ENCODE data around the gene MPHOSPH9.
"Not testable (repeated sequence)": the region's sequence is repeated elsewhere in the genome, so short reads cannot be mapped to it uniquely, and the experiment has no call there.

MPHOSPH9 gene

GRCh38 chr12:123227581-123228258, 5.2 kb downstream of the MPHOSPH9 start:
- no peak for DNase-seq (ENCODE audit: low read depth)

DNA sequence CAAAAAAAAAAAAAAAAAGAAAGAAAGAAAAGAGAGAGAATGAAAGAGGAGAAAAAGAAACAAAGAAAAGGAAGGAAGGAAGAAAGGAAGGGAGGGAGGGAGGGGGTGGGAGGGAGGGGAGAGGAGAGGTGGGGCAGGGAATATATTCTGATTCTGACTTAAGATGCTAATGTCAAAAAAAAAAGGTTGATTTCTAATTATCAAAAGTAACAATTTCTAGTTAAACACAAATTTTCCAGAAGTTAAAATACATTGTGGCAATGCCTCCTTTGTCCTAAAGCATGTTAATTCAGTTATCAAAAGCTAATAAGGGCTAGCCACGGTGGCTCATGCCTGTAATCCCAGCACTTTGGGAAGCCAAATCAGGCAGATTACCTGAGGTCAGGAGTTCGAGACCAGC, 7.5 kb downstream of the MPHOSPH9 start:
- DNase-seq (ENCODE audit: low read depth), result no peak

GRCh38 chr12:123223241-123223668, 9.7 kb downstream of the MPHOSPH9 start:
- peak; percentile 26 for DNase-seq (ENCODE audit: low read depth)

DNA sequence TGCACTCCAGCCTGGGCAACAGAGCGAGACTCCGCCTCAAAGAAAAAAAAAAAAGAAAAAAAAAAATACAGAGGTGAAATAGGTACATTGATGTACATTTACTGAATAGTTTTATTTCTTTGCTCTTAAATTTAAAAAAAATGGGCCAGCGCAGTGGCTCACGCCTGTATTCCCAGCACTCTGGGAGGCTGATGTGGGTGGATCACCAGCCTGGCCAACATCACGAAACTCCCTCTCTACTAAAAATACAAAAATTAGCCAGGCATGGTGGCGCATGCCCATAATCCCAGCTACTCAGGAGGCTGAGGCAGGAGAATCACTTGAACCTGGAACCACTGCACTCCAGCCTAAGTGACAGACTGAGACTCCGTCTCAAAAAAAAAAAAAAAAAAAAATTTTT, 25.1 kb downstream of the MPHOSPH9 start:
- not testable (repeated sequence) for DNase-seq (ENCODE audit: low read depth)

DNA sequence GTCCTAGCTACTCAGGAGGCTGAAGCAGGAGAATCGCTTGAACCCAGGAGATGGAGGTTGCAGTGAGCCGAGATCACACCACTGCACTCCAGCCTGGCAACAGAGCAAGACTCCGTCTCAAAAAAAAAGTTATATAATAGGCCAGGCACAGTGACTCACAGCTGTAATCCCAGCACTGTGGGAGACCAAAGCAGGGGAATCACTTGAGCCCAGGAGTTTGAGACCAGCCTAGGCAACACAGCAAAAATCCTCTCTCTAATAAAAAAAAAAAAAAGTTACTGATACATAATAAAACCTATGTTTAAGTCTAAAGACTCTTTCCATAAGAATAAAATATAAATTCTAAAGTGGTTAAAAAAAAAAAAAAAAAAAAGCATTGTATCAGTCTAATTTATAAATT, 26.1 kb downstream of the MPHOSPH9 start:
- DNase-seq (ENCODE audit: low read depth), result not testable (repeated sequence)

DNA sequence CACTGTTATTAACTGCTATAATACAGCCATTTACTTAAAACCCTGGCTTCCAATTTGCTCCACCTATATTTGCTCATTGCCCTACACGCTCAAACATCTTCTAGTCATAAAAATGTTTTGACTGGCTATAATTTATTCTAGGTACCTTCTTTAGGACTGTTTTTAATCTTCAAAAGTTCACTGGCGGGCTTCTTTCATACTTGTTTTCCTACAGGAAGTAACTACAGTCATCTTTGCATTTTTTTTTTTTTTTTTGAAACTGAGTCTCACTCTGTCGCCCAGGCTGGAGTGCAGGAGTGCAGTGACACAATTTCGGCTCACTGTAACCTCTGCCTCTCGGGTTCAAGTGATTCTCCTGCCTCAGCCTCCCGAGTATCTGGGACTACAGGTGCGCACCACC, 32.5 kb downstream of the MPHOSPH9 start:
- DNase-seq (ENCODE audit: low read depth), result no peak

DNA sequence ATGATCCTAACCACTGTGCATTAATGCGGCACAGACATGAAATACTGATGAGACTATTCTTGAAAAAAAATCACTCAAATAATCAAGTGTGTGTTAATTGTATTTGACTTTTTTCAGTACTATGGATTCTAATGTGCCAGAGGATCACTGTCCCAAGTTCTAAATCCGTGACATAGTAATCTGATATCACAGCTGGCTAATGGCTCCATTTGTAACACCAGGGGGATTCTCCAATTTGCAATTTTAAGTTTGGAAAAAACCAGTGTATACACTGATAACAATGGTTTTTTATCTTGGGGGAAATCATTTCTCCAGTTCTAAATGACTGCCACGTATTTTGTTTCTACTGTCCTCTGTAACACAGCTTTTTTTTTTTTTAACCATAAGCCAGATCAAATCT, 33.0 kb downstream of the MPHOSPH9 start:
- DNase-seq (ENCODE audit: low read depth), result no peak

- no peak for DNase-seq (ENCODE audit: low read depth)
These were observed 45.3 kb downstream of the MPHOSPH9 start for GRCh38 chr12:123187637-123188036.

GRCh38 chr12:123180171-123180570, 52.8 kb downstream of the MPHOSPH9 start:
- no peak for DNase-seq (ENCODE audit: low read depth)

GRCh38 chr12:123171967-123172366, 61.0 kb downstream of the MPHOSPH9 start:
- DNase-seq (ENCODE audit: low read depth), result no peak

DNA sequence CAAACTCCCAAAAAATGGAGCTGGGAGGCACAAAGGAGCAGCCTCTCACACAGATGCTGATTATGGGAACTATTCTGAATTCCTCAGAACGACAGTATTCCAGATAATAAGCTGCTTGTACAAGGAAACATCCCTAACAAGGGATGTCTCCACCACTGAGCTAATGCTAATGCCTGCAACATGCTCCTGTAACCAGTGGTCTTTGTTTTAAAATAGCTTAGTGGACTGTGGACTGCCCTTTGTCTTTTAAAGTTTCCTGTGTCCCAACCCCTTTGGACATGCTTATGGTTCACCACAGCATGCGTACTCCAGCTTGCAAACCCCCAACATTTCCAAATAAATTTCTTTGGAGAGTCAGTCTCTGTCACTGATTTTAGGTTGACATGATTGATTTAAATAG, 65.6 kb downstream of the MPHOSPH9 start:
- DNase-seq (ENCODE audit: low read depth), result no peak

- DNase-seq (ENCODE audit: low read depth), result no peak
These were observed 67.4 kb downstream of the MPHOSPH9 start for GRCh38 chr12:123165537-123165936.

DNA sequence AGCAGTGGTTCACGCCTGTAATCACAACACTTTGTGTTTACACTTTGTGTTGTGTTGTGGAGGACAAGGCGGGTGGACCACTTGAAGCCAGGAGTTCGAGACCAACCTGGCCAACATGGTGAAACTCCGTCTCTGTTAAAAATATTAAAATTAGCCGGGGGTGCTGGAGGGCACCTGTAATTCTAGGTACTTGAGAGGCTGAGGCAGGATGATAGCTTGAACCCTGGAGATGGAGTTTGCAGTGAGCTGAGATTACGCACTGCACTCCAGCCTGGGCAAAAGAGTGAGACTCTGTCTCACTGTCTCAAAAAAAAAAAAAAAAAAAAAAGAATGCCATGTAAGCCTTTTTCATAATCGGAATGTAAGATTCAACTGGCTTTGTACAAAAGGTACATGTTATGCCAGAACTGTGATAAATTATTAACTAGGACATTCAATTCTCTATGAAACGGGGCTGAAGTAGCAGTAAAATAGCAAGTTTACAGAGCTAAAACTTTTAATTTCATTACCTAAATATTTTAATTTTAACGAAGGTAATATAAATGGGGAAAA, 68.2 kb downstream of the MPHOSPH9 start:
- no peak for DNase-seq (ENCODE audit: low read depth)

- no peak for DNase-seq (ENCODE audit: low read depth)
These were observed 68.7 kb downstream of the MPHOSPH9 start for GRCh38 chr12:123164222-123164621.

DNA sequence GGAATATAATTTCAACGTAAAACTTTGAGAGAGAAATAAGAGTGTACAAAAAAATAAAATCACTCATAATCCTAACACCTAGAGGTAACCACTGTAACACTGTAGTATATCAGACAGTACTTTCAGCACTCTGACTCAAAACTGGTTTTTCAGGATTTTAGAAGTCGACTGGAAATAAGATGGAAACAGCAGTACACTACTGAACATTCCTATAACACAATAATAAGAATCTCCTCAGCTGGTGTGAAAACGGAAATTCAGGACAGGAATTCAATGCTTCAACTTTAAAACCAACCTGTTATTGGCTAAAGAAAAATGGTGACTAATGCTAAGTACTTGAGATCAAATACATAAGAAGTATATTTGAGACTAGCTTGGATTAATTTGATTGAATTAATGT, 69.7 kb downstream of the MPHOSPH9 start:
- no peak for DNase-seq (ENCODE audit: low read depth)

- DNase-seq (ENCODE audit: low read depth), result no peak
These were observed 72.0 kb downstream of the MPHOSPH9 start for GRCh38 chr12:123160801-123161487.

GRCh38 chr12:123153906-123154305, 79.0 kb downstream of the MPHOSPH9 start:
- DNase-seq (ENCODE audit: low read depth), result no peak

- no peak for DNase-seq (ENCODE audit: low read depth)
These were observed 80.1 kb downstream of the MPHOSPH9 start for GRCh38 chr12:123152833-123153232.

DNA sequence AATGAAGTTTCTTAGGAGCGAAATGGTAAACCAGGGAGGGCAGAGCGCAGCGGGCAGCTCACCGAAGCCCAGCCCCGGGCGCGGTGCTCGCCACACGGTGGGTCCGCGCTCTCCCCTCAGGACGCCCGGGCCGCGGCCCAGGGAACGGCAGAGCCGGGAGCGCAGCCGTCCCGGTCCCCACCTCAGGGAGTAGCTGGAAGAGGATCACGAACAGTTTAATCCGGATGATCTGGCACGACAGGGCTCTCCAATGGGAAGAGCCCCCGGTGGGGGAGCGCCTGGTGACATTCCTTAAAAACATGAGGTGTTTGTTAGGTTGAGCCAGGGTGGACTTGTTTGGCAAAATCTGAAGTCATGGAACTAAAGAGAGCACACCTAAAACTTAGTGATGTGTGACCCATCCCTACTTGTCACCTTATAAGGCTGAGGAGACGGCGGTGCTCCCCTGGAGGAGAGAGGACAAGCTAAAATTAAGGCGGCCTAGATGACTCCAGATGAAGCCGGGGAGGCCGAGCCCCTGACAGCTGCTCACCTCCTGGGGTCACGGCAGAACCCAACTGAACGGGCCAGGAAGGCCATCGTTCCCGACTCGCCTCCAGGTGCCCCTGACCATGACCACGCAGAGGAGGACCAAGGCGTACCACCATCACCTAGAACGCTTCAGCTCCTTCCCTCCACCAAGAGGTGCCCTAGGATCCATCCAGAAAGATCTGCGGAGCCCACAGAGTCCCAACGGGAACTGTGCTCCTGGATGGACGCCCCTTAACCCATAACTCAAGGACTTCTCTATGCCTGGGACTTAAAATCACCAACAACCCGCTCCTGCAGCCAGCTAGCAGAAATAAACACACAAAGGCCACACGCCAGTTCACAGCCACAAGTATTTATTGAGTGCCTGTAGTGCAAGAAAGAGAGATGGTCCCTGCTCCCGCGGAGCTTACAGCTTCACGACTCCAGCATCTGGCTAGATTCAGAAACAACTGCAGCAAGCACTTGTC, 81.2 kb downstream of the MPHOSPH9 start:
- DNase-seq (ENCODE audit: low read depth), result no peak

DNA sequence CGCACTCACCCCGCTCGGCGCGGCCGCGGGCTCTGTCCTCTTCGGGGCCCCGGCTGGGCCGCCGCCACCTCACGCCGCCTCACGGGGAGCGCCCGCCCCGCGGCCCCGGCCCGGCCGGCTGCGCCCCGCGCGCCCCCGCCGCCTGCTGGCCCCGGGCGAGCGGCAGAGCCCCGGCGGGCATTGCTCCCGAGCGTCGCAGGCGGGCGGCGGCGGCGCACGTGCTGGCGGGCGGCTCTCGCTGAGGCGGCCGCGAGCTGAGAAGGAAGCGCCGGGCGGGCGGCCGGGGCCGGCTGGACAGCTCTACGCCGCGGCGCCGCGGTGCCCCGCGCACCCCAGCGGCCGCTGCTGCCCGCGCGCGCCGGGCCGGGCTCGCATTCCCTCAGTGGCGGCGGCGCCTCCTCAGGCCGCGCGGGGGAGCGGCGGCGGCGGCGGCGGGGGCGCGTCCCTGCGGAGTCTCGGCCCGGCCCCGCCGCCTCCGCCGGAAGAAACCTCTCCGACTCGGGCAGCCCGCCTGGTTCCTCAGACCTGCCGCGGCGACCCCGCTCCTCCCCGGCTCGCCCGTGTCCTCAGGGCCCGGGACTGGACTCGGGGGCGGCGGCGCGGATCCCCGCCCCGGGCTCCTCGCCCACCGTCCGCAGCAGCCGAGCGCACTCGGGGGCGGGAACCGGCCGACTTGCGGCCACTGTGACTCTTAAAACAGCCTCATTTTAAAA, 82.0 kb downstream of the MPHOSPH9 start, which contains the start of gene PITPNM2:
PITPNM2 (minus strand) TSS at position 347 of the 713 bp plus-strand sequence. CDS start 116,500 bp downstream, outside the sequence.
- DNase-seq (ENCODE audit: low read depth), result peak; percentile 38

GRCh38 chr12:123150275-123150743, 82.6 kb downstream of the MPHOSPH9 start:
- no peak for DNase-seq (ENCODE audit: low read depth)

Measured in T follicular helper cell (primary cell).